K562 (cell line): ENCODE data around the gene TOR1AIP2. TPM values are rescaled to one million over a fixed set of nuclear protein-coding genes. Genes with fewer than 3 reads are reported as not detected.

Source experiments
- ATAC-seq: fragments of 200-7000 bp; cut with Tn5 transposase; 3 replicates; pipeline ENCODE4 v1.9.1; 2020; ENCODE audit warnings: moderate library complexity
- BruUV-seq: library from RNA; stranded (reverse); fragments of 400-500 nt; replicated peaks from 2 replicates; lab custom pipeline; 2021; lab: Mats Ljungman, UMichigan
- CTCF ChIA-PET: fragments of 300-600 bp; formaldehyde crosslinking; extraction: SDS; loops from one replicate; lab custom pipeline; 2021; ENCODE audit warnings: low intra/inter-chr PET ratio; lab: Yijun Ruan, JAX
- POLR2A ChIA-PET: fragments of 300-600, 350-650 bp; sonication (Branson Sonifier 250); formaldehyde crosslinking; extraction: SDS; loops from one replicate; lab custom pipeline; 2021; ENCODE audit warnings: antibody characterized with exemption, inconsistent platforms; lab: Yijun Ruan, JAX
- DNase-seq, 4 experiments: peaks; one replicate each; pipeline versions ENCODE4 v3.0.0 to v3.0.0-alpha.2; 2011 to 2018; ENCODE audit warnings: low spot score in 3 of 4, mixed read lengths in 3 of 4; ENCODE audit errors: extremely low read depth in 1 of 4
- FAIRE-seq: peaks from 2 replicates; lab custom pipeline; 2011; peaks lifted over from hg19 to GRCh38; lab: Jason Lieb, UNC
- H2AFZ ChIP-seq: 2 replicates; pipeline ENCODE4 v1.6.0; 2011; ENCODE audit warnings: low read depth, low read length, control low read depth, inconsistent platforms
- H3K27ac ChIP-seq: fragments of 200-600 bp; 3 replicates; pipeline ENCODE4 v1.8.0; 2011; ENCODE audit warnings: low read depth, mild to moderate bottlenecking, control low read depth, inconsistent platforms, low read length, moderate library complexity, mixed read lengths; ENCODE audit errors: extremely low read depth
- H3K27me3 ChIP-seq, 2 experiments: fragments of 300-600 bp in 1 of 2; 2 replicates in 1 of 2; 3 replicates in 1 of 2; pipeline versions ENCODE4 v1.6.0 to v1.8.0; 2011; ENCODE audit warnings: inconsistent platforms in 2 of 2, low read length in 2 of 2, mild to moderate bottlenecking in 1 of 2, mixed read lengths in 1 of 2, moderate library complexity in 1 of 2; ENCODE audit not compliant: control insufficient read depth in 2 of 2, insufficient read depth in 2 of 2
- H3K36me3 ChIP-seq: fragments of 300-600 bp; 3 replicates; pipeline ENCODE4 v1.8.0; 2011; ENCODE audit warnings: mild to moderate bottlenecking, low read length, inconsistent platforms; ENCODE audit not compliant: control insufficient read depth, insufficient read depth
- H3K4me1 ChIP-seq, 2 experiments: fragments of 200-600 bp in 1 of 2; replicated peaks in 1 of 2; 2 replicates in 1 of 2; 3 replicates in 1 of 2; pipeline versions ENCODE4 v1.5.1 to v1.8.0; 2011; ENCODE audit warnings: inconsistent platforms in 2 of 2, low read length in 2 of 2, mild to moderate bottlenecking in 1 of 2, mixed read lengths in 1 of 2, moderate library complexity in 1 of 2; ENCODE audit not compliant: control insufficient read depth in 2 of 2, insufficient read depth in 2 of 2
- H3K4me2 ChIP-seq: 2 replicates; pipeline ENCODE4 v1.6.1; 2011; ENCODE audit warnings: low read length, control low read depth, inconsistent platforms, mixed read lengths; ENCODE audit not compliant: insufficient read depth
- H3K4me3 ChIP-seq: fragments of 200-600 bp; sonication (generic), shearing (Covaris generic); 2 replicates; pipeline ENCODE4 v1.5.1; 2016; ENCODE audit warnings: control low read depth, inconsistent platforms
- H3K79me2 ChIP-seq: fragments of 200-600 bp; 3 replicates; pipeline ENCODE4 v1.8.0; 2011; ENCODE audit warnings: low read length, inconsistent platforms; ENCODE audit not compliant: control insufficient read depth, insufficient read depth
- H3K9ac ChIP-seq, 2 experiments: 2 replicates each; pipeline versions ENCODE4 v1.6.0 to v1.6.1; 2011; ENCODE audit warnings: low read depth in 2 of 2, low read length in 2 of 2, control low read depth in 1 of 2, inconsistent platforms in 1 of 2, mild to moderate bottlenecking in 1 of 2, mixed read lengths in 1 of 2; ENCODE audit not compliant: insufficient read depth in 1 of 2
- H3K9me1 ChIP-seq: one replicate; pipeline ENCODE4 v1.6.0; 2011; ENCODE audit warnings: inconsistent platforms, mild to moderate bottlenecking, low read length, moderate library complexity; ENCODE audit not compliant: control insufficient read depth, insufficient read depth
- H3K9me3 ChIP-seq: replicated peaks from 2 replicates; pipeline ENCODE4 v1.5.1; 2011; ENCODE audit warnings: low read depth, low read length, inconsistent platforms; ENCODE audit not compliant: control insufficient read depth, insufficient read depth
- H4K20me1 ChIP-seq: replicated peaks from 2 replicates; pipeline ENCODE4 v1.6.1; 2011; ENCODE audit warnings: low read length, inconsistent platforms, mixed read lengths; ENCODE audit not compliant: control insufficient read depth, insufficient read depth
- BHLHE40 ChIP-seq: IDR thresholded peaks from 2 replicates; pipeline ENCODE4 v1.6.1; 2011; ENCODE audit warnings: low read length, improper control_type of control experiment
- BRCA1 ChIP-seq, 2 experiments: fragments of 450-650 bp in 1 of 2; sonication (generic) in 1 of 2; formaldehyde crosslinking in 1 of 2; IDR thresholded peaks; 2 replicates each; pipeline versions ENCODE4 v1.5.0 to v1.6.1; 2017 to 2020; ENCODE audit warnings: mild to moderate bottlenecking in 1 of 2, missing genetic modification reagents in 1 of 2
- DMBX1 ChIP-seq: fragments of 250-450 bp; sonication (Bioruptor Pico); IDR thresholded peaks from 2 replicates; pipeline ENCODE4 v1.8.0; 2022; ENCODE audit warnings: inconsistent platforms, mild to moderate bottlenecking, moderate library complexity, borderline replicate concordance
- L3MBTL2 ChIP-seq: fragments of 450-650 bp; IDR thresholded peaks from 2 replicates; pipeline ENCODE4 v1.6.1; 2016; ENCODE audit warnings: mild to moderate bottlenecking, moderate library complexity
- RBBP5 ChIP-seq: fragments of 200-600 bp; sonication (generic); IDR thresholded peaks from 2 replicates; pipeline ENCODE4 v1.6.1; 2012; ENCODE audit warnings: borderline replicate concordance, mild to moderate bottlenecking, low read length, control low read depth, inconsistent platforms; ENCODE audit not compliant: insufficient read depth, poor library complexity, severe bottlenecking
- RBM39 ChIP-seq: fragments of 200-400 bp; formaldehyde crosslinking; optimal IDR thresholded peaks from 2 replicates; pipeline ENCODE3; 2018; ENCODE audit warnings: low read depth, low read length
- XRCC3 ChIP-seq: fragments of 450-650 bp; IDR thresholded peaks from 2 replicates; pipeline ENCODE4 v1.6.1; 2017; ENCODE audit warnings: mild to moderate bottlenecking, moderate library complexity
- ZFX ChIP-seq: sonication (generic); formaldehyde crosslinking; IDR thresholded peaks from 2 replicates; pipeline ENCODE4 v1.8.0; 2022; ENCODE audit warnings: mild to moderate bottlenecking, missing genetic modification reagents, moderate library complexity
- ZNF212 ChIP-seq: fragments of 450-650 bp; formaldehyde crosslinking; IDR thresholded peaks from 2 replicates; pipeline ENCODE4 v1.4.0; 2020; ENCODE audit warnings: mild to moderate bottlenecking
- ZSCAN32 ChIP-seq: fragments of 450-650 bp; formaldehyde crosslinking; IDR thresholded peaks from 2 replicates; pipeline ENCODE4 v1.4.0; 2020; ENCODE audit warnings: mild to moderate bottlenecking, moderate library complexity
- WGBS: fragments of 100-300 bp; shearing (Covaris generic); methylation state at CpG from one replicate; pipeline ENCODE4 v1.1.6; 2016; ENCODE audit warnings: low coverage, mixed read lengths; ENCODE audit not compliant: insufficient coverage; ENCODE audit errors: missing lambda C conversion rate; 5-methylcytosine and 5-hydroxymethylcytosine counted together
- in situ Hi-C: fragments of 300-500 bp; cut with MboI; formaldehyde crosslinking; loops from 4 replicates; pipeline ENCODE4 v1.15.0; 2018; ENCODE audit warnings: inconsistent platforms, mixed read lengths
- intact Hi-C: fragments of 100-400 bp; cut with micrococcal nuclease; formaldehyde crosslinking; loops from 2 replicates; pipeline ENCODE4 v1.14.2; 2022
- polyA plus RNA-seq, 8 experiments: library from polyadenylated mRNA; depleted of rRNA in 4 of 8; stranded (reverse) in 5 of 8; unstranded in 3 of 8; fragments of >200 nt; fragmentation: Nextera tagmentation in 2 of 8; fragmentation: Illumina TruSeq in 1 of 8; extraction: Ambion mirVana in 2 of 8; extraction: Trizol in 1 of 8; gene quantifications; 2 replicates each; pipeline versions ENCODE4 v1.2.1 to v1.2.3, GENCODE V29; 2011 to 2014; ENCODE audit warnings: inconsistent platforms in 1 of 8, missing spikeins in 1 of 8
- total RNA-seq, 7 experiments: library from RNA; depleted of rRNA in 6 of 7; stranded (reverse); fragments of >200 nt in 6 of 7; fragmentation: Illumina TruSeq in 2 of 7; extraction: Trizol in 2 of 7; gene quantifications; 2 replicates each; pipeline versions ENCODE4 v1.2.1 to v1.2.3, GENCODE V29; 2011 to 2021; ENCODE audit warnings: low replicate concordance in 1 of 7
- TF ChIP-seq, protein P1 (sequence below): sonication (generic); formaldehyde crosslinking; IDR thresholded peaks from 2 replicates; pipeline ENCODE4 v1.8.1; 2023; ENCODE audit warnings: mild to moderate bottlenecking, missing genetic modification reagents
- TF ChIP-seq, protein P2 (sequence below): fragments of 450-650 bp; IDR thresholded peaks from 2 replicates; pipeline ENCODE4 v1.6.1; 2018; ENCODE audit warnings: mild to moderate bottlenecking, low read depth; ENCODE audit not compliant: partially characterized antibody
- TF ChIP-seq, protein P3 (sequence below), 2 experiments: fragments of 450-650 bp; conservative IDR thresholded peaks; 2 replicates each; pipeline ENCODE4 v1.6.1; 2017; ENCODE audit warnings: mild to moderate bottlenecking in 2 of 2, moderate library complexity in 2 of 2

Gene TOR1AIP2
- total and polyA plus RNA-seq, 9 of the 15 experiments (the other 6 are each of a cell fraction or from before 2014, with no cell fraction given), result 16.7 to 122 (median 41.4) TPM

DNA sequence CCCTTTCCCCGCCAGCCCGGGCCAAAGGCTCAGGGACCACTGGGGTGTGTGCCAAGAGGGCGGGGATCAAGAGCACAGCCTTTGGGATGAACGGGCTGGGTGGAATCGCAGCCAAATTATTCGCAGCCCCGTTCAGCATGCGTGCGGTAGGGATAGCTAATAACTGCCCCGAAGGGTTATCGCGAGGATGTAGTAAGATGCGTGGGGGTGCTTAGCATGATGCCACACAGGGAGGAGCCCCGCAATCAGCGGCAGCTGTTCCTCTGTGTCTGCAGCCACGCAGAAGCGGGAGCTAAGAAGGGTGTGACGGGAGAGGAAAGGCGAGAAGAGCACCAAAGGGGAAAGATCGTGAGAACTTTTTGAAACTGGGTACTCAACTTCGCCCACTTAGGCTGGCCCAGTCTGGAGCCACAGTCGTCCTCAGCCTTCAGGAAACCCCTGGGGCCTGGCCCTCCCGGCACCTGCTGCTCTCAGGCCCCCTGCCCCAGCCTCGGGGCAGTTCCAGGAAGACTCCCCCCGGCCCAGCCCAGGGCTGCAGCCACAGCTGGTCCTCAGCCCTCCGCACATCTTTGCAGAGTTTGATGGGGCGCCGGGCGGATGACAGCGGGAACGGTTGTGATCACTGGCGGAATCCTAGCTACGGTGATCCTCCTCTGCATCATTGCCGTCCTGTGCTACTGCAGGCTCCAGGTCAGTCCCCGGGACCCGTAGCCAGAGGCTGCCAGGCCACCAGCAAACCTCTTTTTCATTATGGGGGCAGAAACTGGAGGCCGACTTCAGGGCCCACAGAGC lies 64.9 kb downstream of the TOR1AIP2 start:
- peaks cover under 1 to 25% of the 10 kb centered on the region in 2 experiments; a peak in 4 of 5 replicates for H3K4me1 ChIP-seq
- H2AFZ ChIP-seq, result no peak overlapping the region
- in situ Hi-C loops (no loop called here), intact Hi-C loops (loop anchor here (5.0 to 10.0 kb wide), 5 partner anchors 225 to 1045 kb away; partner anchors contain the start of gene TOR3A)
- ChIA-PET POLR2A (interaction anchor here (0.6 to 2.8 kb wide), 6 partner anchors 10 to 135 kb away, joined by 3 to 14 read pairs (median 3); partner anchors contain the start of gene TOR1AIP1), CTCF (interaction anchor here (3.0 kb wide), 1 partner anchor 106 kb away, joined by 20 read pairs; no protein-coding TSS in a partner anchor)
- no peak overlapping the region for H3K9ac ChIP-seq
- H3K9me3 ChIP-seq, result no peaks in the 10 kb centered on the region
- no peak overlapping the region for H3K4me2 ChIP-seq
- BruUV-seq, result no TSS peak
- H3K79me2 ChIP-seq, result no peaks in the 10 kb centered on the region
- peaks cover 11% of the 10 kb centered on the region for H4K20me1 ChIP-seq
- DNase-seq (no peak), ATAC-seq (no peak), FAIRE-seq (no peak)
- WGBS, result 1% methylated on average over 37 of the region's 37 CpGs
- H3K9me1 ChIP-seq, result no peaks in the 10 kb centered on the region
- H3K4me3 ChIP-seq, result no peak overlapping the region
- H3K36me3 ChIP-seq, result no peaks in the 10 kb centered on the region
- H3K27me3 ChIP-seq, result peaks cover 48 to 83% of the 10 kb centered on the region in 2 experiments
- H3K27ac ChIP-seq, result no peak overlapping the region
- TF ChIP-seq RBBP5 (no peak), ZFX (CRISPR knock-in tag) (no peak), ZSCAN32 (CRISPR knock-in tag) (no peak), BRCA1 (IDR thresholded peaks at IDR 0.05) (no peak), BRCA1 (CRISPR knock-in tag; IDR thresholded peaks at IDR 0.05) (no peak), BHLHE40 (0 out of 2 replicates have a peak, but pooled peaks have one; percentile 8), L3MBTL2 (peak; percentile 38; the same call in 1 of the 2 replicates), RBM39 (no peak), DMBX1 (CRISPR knock-in tag) (no peak), ZNF212 (CRISPR knock-in tag) (no peak), XRCC3 (no peak)
- TF ChIP-seq, protein P1, sequence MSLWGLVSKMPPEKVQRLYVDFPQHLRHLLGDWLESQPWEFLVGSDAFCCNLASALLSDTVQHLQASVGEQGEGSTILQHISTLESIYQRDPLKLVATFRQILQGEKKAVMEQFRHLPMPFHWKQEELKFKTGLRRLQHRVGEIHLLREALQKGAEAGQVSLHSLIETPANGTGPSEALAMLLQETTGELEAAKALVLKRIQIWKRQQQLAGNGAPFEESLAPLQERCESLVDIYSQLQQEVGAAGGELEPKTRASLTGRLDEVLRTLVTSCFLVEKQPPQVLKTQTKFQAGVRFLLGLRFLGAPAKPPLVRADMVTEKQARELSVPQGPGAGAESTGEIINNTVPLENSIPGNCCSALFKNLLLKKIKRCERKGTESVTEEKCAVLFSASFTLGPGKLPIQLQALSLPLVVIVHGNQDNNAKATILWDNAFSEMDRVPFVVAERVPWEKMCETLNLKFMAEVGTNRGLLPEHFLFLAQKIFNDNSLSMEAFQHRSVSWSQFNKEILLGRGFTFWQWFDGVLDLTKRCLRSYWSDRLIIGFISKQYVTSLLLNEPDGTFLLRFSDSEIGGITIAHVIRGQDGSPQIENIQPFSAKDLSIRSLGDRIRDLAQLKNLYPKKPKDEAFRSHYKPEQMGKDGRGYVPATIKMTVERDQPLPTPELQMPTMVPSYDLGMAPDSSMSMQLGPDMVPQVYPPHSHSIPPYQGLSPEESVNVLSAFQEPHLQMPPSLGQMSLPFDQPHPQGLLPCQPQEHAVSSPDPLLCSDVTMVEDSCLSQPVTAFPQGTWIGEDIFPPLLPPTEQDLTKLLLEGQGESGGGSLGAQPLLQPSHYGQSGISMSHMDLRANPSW (CRISPR knock-in tag), result no peak
- TF ChIP-seq, protein P2, sequence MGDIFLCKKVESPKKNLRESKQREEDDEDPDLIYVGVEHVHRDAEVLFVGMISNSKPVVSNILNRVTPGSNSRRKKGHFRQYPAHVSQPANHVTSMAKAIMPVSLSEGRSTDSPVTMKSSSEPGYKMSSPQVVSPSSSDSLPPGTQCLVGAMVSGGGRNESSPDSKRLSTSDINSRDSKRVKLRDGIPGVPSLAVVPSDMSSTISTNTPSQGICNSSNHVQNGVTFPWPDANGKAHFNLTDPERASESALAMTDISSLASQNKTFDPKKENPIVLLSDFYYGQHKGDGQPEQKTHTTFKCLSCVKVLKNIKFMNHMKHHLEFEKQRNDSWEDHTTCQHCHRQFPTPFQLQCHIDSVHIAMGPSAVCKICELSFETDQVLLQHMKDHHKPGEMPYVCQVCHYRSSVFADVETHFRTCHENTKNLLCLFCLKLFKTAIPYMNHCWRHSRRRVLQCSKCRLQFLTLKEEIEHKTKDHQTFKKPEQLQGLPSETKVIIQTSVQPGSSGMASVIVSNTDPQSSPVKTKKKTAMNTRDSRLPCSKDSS, result no peak
- TF ChIP-seq, protein P3, sequence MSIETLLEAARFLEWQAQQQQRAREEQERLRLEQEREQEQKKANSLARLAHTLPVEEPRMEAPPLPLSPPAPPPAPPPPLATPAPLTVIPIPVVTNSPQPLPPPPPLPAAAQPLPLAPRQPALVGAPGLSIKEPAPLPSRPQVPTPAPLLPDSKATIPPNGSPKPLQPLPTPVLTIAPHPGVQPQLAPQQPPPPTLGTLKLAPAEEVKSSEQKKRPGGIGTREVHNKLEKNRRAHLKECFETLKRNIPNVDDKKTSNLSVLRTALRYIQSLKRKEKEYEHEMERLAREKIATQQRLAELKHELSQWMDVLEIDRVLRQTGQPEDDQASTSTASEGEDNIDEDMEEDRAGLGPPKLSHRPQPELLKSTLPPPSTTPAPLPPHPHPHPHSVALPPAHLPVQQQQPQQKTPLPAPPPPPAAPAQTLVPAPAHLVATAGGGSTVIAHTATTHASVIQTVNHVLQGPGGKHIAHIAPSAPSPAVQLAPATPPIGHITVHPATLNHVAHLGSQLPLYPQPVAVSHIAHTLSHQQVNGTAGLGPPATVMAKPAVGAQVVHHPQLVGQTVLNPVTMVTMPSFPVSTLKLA (conservative IDR thresholded peaks at IDR 0.05), result no peak
